ENCODE data around the gene EEFSEC.

DNA sequence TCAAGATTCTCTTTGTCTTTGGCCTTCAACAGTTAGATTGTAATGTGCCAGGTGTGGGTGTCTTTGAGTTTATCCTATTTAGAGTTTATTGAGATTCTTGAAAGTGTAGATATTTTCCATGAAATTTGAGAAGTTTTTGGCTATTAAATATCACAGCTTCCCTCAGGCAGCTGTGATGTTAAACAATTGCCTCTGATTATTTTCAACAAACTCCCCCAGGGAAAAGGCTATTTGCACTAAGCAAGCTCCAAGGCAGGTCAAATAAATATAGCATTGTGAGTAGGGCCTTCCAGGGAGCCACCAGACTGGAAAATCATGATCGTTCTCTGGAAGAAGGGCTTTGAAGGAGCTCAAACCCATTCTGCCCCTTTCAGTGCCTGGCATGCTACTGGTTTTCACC is 107.0 kb downstream of the EEFSEC start:
- TF ChIP-seq, protein P1, sequence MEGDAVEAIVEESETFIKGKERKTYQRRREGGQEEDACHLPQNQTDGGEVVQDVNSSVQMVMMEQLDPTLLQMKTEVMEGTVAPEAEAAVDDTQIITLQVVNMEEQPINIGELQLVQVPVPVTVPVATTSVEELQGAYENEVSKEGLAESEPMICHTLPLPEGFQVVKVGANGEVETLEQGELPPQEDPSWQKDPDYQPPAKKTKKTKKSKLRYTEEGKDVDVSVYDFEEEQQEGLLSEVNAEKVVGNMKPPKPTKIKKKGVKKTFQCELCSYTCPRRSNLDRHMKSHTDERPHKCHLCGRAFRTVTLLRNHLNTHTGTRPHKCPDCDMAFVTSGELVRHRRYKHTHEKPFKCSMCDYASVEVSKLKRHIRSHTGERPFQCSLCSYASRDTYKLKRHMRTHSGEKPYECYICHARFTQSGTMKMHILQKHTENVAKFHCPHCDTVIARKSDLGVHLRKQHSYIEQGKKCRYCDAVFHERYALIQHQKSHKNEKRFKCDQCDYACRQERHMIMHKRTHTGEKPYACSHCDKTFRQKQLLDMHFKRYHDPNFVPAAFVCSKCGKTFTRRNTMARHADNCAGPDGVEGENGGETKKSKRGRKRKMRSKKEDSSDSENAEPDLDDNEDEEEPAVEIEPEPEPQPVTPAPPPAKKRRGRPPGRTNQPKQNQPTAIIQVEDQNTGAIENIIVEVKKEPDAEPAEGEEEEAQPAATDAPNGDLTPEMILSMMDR (optimal IDR thresholded peaks at IDR 0.05 in 1 of 3, IDR thresholded peaks at IDR 0.05 in 1 of 3, conservative IDR thresholded peaks at IDR 0.05 in 1 of 3; ENCODE audit: extremely low read depth in 1 of 3, insufficient read depth in 2 of 3, low read length in 3 of 3), result no peak
- no peak for TF ChIP-seq EZH2 (IDR thresholded peaks at IDR 0.05; ENCODE audit: low read length)
